Skeletal muscle satellite cell (primary cell): ENCODE data around the gene ANXA4. TPM values are rescaled to one million over a fixed set of nuclear protein-coding genes. Genes with fewer than 3 reads are reported as not detected.

ENCODE experiments used
- H3K27me3 ChIP-seq: 2 replicates; pipeline ENCODE4 v1.7.0; 2013; ENCODE audit warnings: low read length; ENCODE audit not compliant: control insufficient read depth, insufficient read depth
- H3K36me3 ChIP-seq: 2 replicates; pipeline ENCODE4 v1.7.0; 2013; ENCODE audit warnings: mild to moderate bottlenecking, control low read depth, low read length; ENCODE audit not compliant: insufficient read depth
- H3K4me1 ChIP-seq: 2 replicates; pipeline ENCODE4 v1.7.0; 2013; ENCODE audit warnings: low read length; ENCODE audit not compliant: control insufficient read depth, insufficient read depth
- H3K4me2 ChIP-seq: 2 replicates; pipeline ENCODE4 v1.7.0; 2013; ENCODE audit warnings: mild to moderate bottlenecking, low read length
- H3K4me3 ChIP-seq: 2 replicates; pipeline ENCODE4 v1.7.0; 2013; ENCODE audit warnings: low read length
- H3K9ac ChIP-seq: 2 replicates; pipeline ENCODE4 v1.7.0; 2013; ENCODE audit warnings: mild to moderate bottlenecking, low read depth, low read length, moderate library complexity
- H3K9me3 ChIP-seq: replicated peaks from 2 replicates; pipeline ENCODE4 v1.7.0; 2013; ENCODE audit warnings: mild to moderate bottlenecking, control low read depth, low read length
- small RNA-seq: library from RNA; depleted of rRNA; stranded (forward); fragments of <200 nt; gene quantifications from one replicate; pipeline ENCODE3, GENCODE V24; 2012

ANXA4 gene

GRCh38 chr2:69844560-69844959, 102.6 kb downstream of the ANXA4 start:
- H3K27me3 ChIP-seq = no peaks in the 10 kb centered on the region
- H3K9ac ChIP-seq = no peak overlapping the region
- H3K36me3 ChIP-seq = peaks cover 15% of the 10 kb centered on the region
- no peak overlapping the region for H3K4me2 ChIP-seq
- H3K4me3 ChIP-seq = no peak overlapping the region
- no peaks in the 10 kb centered on the region for H3K9me3 ChIP-seq
- no peaks in the 10 kb centered on the region for H3K4me1 ChIP-seq

- Histone ChIP-seq H3K4me3 (no peak overlapping the region), H3K4me2 (no peak overlapping the region), H3K9me3 (no peaks in the 10 kb centered on the region), H3K27me3 (no peaks in the 10 kb centered on the region), H3K36me3 (peaks cover 11% of the 10 kb centered on the region), H3K9ac (no peak overlapping the region), H3K4me1 (no peaks in the 10 kb centered on the region)
These were observed 104.5 kb downstream of the ANXA4 start for GRCh38 chr2:69846182-69847067.

- Histone ChIP-seq H3K27me3 (no peaks in the 10 kb centered on the region), H3K9me3 (no peaks in the 10 kb centered on the region), H3K4me1 (no peaks in the 10 kb centered on the region), H3K4me2 (no peak overlapping the region), H3K36me3 (peaks cover 11% of the 10 kb centered on the region), H3K9ac (no peak overlapping the region), H3K4me3 (no peak overlapping the region)
These were observed 105.3 kb downstream of the ANXA4 start for GRCh38 chr2:69847068-69847828.

- no peaks in the 10 kb centered on the region for H3K9me3 ChIP-seq
- H3K27me3 ChIP-seq = no peaks in the 10 kb centered on the region
- no peak overlapping the region for H3K4me2 ChIP-seq
- no peak overlapping the region for H3K9ac ChIP-seq
- peaks cover 11% of the 10 kb centered on the region for H3K36me3 ChIP-seq
- no peak overlapping the region for H3K4me3 ChIP-seq
- no peaks in the 10 kb centered on the region for H3K4me1 ChIP-seq
These were observed 106.4 kb downstream of the ANXA4 start for GRCh38 chr2:69848186-69848790.

- Histone ChIP-seq H3K36me3 (peaks cover 3% of the 10 kb centered on the region), H3K4me3 (no peak overlapping the region), H3K27me3 (no peaks in the 10 kb centered on the region), H3K4me2 (no peak overlapping the region), H3K9me3 (no peaks in the 10 kb centered on the region), H3K9ac (no peak overlapping the region), H3K4me1 (no peaks in the 10 kb centered on the region)
These were observed 116.3 kb downstream of the ANXA4 start for GRCh38 chr2:69858261-69858660.

- H3K4me3 ChIP-seq = no peak overlapping the region
- H3K9me3 ChIP-seq = no peaks in the 10 kb centered on the region
- H3K4me2 ChIP-seq = no peak overlapping the region
- no peak overlapping the region for H3K9ac ChIP-seq
- H3K36me3 ChIP-seq = peaks cover 29% of the 10 kb centered on the region
- no peaks in the 10 kb centered on the region for H3K27me3 ChIP-seq
- no peaks in the 10 kb centered on the region for H3K4me1 ChIP-seq
These were observed 121.4 kb downstream of the ANXA4 start for GRCh38 chr2:69863298-69863697.

Small RNA genes lying within 50 kb of the gene (small RNA-seq; reads per million reads assigned to genes)
- gene RPL23AP92 = not detected
